Measurements from ENCODE around the gene CBX2. TPM values are rescaled to one million over a fixed set of nuclear protein-coding genes. Genes with fewer than 3 reads are reported as not detected.

Gene CBX2
- total RNA-seq, 1 donor: 0.63 TPM

- no peak for TF ChIP-seq CTCF (IDR thresholded peaks at IDR 0.05; ENCODE audit: insufficient read depth, low read length)
- H3K4me3 ChIP-seq (ENCODE audit: low read depth, low read length): peak overlapping the region; percentile 9
- peak; percentile 69 for DNase-seq (ENCODE audit: low read depth)
Measured at GRCh38 chr17:79798299-79799173, 20.6 kb downstream of the CBX2 start.

- no peak overlapping the region for H3K4me3 ChIP-seq (ENCODE audit: low read depth, low read length)
- no peak for DNase-seq (ENCODE audit: low read depth)
- TF ChIP-seq CTCF (IDR thresholded peaks at IDR 0.05; ENCODE audit: insufficient read depth, low read length): no peak
Measured at GRCh38 chr17:79799174-79799537, 21.2 kb downstream of the CBX2 start.

GRCh38 chr17:79799538-79800324 lies 21.8 kb downstream of the CBX2 start:
- no peak for TF ChIP-seq CTCF (IDR thresholded peaks at IDR 0.05; ENCODE audit: insufficient read depth, low read length)
- DNase-seq (ENCODE audit: low read depth): no peak
- H3K4me3 ChIP-seq (ENCODE audit: low read depth, low read length): no peak overlapping the region

- peak; percentile 45 for DNase-seq (ENCODE audit: low read depth)
- H3K4me3 ChIP-seq (ENCODE audit: low read depth, low read length): no peak overlapping the region
- no peak for TF ChIP-seq CTCF (IDR thresholded peaks at IDR 0.05; ENCODE audit: insufficient read depth, low read length)
Measured at GRCh38 chr17:79800325-79801155, 22.6 kb downstream of the CBX2 start.

- no peak overlapping the region for H3K4me3 ChIP-seq (ENCODE audit: low read depth, low read length)
- DNase-seq (ENCODE audit: low read depth): no peak
- no peak for TF ChIP-seq CTCF (IDR thresholded peaks at IDR 0.05; ENCODE audit: insufficient read depth, low read length)
Measured at GRCh38 chr17:79801156-79802038, 23.4 kb downstream of the CBX2 start.
